Daoy (cell line): ENCODE results near the gene ARHGAP42. TPM values are rescaled to one million over a fixed set of nuclear protein-coding genes. Genes with fewer than 3 reads are reported as not detected.

Experiments
- DNase-seq: peaks from one replicate; pipeline ENCODE4 v3.0.0-alpha.2; 2015; ENCODE audit warnings: low read depth
- total RNA-seq: library from RNA; depleted of rRNA; stranded (reverse); fragments of >200 nt; shearing (Covaris generic); gene quantifications from 2 replicates; pipeline ENCODE4 v1.2.3, GENCODE V29; 2014

ARHGAP42 gene
- total RNA-seq, 1 experiment from 2014 or later, result 6.7 TPM

DNA sequence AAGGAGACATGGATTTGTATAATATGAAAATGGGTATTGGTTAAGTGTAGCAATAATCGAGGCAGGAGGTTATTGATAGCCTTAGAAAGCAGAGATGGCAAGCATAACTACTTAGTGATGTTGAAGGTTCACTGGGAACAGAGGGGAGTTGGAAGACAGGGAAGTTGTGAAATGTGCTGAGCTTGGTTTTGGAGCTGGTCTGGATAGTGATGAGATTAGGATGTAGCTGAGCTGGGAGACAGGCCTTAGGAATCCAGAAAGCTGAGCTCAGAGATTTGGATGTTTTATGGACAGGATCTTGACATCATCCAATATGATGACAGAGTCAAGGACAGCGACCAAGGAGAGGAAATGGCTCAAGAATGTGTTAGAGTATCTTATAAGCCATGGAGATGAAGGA, 113.1 kb downstream of the ARHGAP42 start:
- no peak for DNase-seq

DNA sequence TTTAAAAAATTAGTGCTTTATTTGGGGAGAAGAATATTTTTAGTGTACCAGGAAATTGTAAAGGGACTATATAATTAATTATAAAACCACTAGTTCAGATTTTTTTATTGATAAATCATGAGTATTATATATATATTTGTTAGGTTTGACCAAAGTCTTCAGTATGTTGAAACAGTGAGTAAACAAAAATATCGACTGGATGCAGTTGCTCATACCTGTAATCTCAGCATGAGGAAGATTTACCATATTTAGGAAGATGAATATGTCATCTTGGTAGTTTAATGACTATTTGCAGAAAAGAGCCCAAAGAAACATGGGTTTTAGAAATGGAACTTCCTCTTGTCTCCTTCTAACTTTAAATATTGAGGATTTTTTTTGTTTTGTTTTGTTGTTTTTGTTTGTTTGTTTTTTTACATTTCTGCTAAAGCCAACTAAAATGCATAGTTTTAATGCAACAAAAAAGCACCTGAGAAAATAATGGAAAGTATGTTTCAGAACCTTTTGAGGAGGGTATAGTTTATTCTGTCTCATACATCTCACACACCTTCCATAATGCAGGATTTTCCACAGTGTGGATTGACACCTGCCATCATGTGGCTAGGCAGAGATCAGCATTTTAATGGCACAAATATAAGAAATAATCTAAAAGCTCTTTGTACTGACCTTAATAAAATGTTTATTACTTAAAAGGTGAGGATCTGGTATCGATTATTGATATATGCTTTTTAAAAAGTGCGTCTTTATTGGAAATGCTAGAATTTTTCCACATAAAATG, 114.3 kb downstream of the ARHGAP42 start:
- DNase-seq, result no peak

DNA sequence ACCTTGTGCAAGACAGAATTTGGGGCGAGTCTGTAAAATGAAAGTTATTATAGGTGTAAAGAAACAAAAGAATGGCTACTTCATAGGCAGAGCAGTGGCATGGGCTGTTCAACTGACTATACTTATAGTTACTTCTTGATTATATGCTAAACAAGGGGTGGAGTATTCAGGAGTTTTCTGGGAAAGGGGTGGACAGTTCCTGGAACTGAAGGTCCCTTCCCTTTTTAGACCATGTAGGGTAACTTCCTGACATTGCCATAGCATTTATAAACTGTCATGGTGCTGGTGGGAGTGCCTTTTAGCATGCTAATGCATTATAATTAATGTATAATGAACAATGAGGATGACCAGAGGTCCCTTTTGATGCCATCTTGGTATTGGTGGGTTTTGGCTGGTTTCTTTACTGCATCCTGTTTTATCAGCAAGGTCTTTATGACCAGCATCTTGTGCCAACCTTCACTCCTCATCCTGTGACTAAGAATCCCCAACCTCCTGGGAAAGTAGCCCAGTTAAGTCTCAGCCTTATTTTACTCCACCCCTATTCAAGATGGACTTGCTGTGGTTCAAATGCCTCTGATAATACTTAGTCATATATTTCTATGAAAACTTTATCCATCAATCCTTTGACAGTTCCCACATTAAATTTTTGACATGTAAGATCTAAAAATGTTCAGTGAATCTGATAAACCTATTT, 118.6 kb downstream of the ARHGAP42 start:
- DNase-seq, result peak; percentile 56

DNA sequence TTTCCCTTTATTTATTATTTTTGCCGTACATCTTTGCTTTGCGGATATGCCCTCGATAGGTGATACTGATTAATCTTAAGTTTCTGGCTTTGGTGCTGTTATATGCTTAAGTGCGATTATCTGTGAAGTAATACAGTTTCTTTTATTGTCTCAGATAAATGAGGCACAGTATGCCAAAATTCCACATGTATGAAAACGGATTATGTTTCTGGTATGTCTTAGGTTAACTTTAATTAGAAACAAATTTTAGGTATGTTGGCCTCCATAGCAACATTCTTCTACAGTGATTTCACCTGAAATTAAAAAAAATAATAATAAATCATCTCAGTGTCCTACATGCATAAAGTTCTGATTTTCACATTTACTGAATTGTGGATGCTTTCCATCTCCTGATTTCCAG, 119.2 kb downstream of the ARHGAP42 start:
- no peak for DNase-seq

DNA sequence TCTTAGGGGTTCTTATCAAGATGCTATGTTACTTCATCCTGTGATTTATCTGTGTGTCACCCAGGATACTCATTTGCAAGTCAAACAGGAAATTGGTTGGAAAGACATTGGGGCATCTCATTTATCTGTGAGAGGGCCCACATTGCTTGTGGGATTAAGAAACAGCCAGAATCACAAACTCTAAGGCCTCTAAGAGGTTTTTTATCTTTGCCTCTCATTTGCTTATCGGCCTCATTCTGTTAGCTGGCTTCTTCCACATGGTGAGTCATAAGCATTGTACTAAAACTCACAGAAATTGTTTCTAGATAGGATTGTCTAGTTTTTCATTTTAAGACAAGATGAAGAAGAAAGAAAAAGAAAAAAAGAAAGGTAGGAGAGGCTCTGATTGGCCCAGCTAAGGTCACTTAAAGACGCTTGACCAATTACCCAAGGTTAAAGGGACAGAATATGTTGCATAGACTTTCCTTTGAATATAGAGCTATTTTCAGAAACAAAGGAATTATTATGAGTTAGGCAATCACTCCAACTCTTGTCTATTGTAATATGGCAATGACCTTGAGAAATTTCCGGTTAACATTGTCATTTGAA, 121.9 kb downstream of the ARHGAP42 start:
- DNase-seq, result peak; percentile 79

DNA sequence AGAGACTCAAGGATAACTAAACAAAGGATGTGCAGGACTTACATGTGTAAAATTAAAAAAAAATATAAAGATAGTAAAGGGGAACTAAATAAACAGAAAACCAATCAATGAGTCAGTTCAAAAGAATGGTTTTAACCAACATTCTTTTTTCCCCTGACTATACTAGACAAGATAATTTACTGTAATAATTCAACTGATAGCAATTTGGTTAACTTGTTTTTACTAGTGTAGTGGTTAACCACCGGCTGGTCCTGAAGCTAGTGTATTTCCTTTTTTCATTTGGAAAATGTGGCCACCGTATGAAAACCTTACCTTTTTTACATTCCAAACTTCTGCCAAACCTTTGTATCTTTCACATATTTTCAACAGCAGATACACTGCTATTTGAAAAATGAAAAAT, 123.1 kb downstream of the ARHGAP42 start:
- peak; percentile 43 for DNase-seq

DNA sequence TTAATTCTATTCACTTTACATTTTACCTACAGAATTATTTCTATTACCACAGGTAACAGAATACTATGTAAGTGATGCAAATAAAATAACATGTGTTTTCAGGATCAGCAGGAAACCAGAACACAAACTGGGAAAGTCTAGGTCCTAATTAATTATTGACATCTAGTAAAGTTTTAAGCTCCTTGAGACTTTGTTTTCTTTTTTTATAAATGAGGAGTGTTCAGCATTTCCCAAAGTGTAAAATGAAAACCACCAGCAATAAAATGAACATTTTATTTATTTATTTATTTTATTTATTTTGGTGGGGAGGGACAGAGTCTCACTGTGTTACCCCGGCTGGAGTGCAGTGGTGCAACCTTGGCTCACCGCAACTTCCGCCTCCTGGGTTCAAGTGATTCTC, 123.6 kb downstream of the ARHGAP42 start:
- DNase-seq, result no peak

DNA sequence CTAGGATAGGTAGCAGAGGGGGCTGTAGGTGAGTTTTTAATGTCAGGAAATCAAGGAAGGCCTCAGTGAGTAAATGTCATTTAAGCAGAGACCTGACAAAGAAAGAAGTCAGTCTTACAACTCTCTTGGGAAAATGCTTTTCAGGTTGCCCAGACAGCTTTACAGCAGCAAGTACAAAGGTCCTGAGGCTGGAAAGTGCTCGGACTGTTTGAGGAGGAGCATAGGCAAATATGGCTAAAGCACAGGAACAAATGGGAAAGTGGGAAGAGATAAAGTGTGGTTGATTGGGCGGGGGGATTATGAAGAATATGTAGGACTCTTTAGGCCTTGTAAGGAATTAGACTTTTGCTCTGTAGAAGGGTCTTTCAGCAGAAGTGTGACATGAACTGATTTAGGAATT, 125.4 kb downstream of the ARHGAP42 start:
- no peak for DNase-seq

DNA sequence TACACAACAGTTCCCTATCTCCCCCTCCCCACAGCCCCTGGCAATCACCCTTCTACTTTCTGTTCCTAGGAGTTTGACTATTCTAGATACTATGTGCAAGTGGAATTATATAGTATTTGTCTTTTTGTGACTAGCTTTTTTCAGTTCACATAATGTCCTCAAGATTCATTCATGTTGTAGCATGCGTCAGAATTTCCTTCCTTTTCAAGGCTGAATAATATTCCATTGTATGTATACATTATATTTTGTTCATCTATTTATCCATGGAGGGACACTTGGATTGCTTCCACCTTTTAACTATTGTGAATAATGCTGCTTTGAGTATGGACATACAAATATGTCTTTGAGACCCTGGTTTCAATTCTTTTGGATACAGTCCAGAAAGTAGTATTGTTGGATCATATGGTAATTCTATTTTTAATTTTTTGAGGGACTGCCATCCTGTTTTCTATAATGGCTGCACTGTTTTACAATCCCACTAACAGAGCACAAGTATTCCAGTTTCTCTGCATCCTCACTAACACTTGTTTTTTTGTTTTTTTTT, 128.8 kb downstream of the ARHGAP42 start:
- DNase-seq, result no peak

DNA sequence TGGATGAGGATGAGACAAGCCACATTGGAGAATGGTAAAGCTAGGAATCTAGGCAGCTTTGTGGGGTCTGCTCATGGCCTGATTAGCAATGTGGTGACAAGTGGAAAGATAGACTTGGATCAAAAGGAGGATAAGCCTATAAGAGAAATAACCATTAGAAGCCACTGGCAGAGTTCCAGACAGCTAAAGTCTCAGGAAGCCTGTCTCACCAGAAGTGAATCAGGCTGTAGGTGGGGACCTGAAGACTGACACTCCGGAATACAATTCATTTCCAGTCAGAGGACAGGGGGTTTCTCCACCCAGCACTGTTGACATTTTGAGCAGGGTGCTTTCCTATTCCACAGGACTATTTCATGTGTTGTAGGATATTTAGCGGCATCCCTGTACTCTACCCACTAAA, 129.7 kb downstream of the ARHGAP42 start:
- DNase-seq, result no peak

DNA sequence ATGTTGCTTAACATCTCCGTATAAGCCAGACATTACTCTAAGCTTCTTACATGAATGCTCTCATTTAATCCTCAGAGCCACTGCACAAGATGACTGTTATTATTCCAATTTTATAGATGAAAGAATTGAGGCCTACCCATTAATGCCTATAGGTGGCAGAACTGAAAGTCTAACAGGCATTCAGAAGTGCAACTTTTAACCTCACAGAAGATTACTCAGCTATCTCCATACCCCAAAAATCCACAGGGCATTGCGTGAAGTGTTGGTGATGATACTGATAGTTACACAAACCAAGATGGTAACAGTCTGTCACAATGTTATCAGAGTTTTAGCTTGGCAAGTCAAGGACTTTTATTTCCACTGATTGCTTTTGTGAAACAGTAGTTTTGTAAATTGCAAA, 130.5 kb downstream of the ARHGAP42 start:
- DNase-seq, result no peak

DNA sequence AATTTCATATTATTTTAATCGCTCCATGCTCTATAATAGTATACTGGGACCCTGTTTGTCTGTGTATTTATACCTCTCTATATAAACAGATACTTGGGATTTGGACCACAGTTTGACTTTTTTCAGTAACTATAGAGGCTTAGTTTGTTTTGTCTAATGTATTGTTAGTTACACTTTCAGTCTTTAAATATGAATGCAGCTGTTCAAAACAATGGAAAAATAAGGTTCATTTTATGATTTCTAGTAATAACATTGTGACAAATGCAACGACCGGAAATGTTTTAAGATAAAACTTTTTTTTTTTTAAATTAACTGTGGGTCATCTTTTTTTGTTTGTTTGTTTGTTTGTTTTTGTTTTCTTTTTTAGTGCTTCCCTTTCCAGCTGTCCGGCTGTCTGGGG, 133.5 kb downstream of the ARHGAP42 start:
- no peak for DNase-seq

DNA sequence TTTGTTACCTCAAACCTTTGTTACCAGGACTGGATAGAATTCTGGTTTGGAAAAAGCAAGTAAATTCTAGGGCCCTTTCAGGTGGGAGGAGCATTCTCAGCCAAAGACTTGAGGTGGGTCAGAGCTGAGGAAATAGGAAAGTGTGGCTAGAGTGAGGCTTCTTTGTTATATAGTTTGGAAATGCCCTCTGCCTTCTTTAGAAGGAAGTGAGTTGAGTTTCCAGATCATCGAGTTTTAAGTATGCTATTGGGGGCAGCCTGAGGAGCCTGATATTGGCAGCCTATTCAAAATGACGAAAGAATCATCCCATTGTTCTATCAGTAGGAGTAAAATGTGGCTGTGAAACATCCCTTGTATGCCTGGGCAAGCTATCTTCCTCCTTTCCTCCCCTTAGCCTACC, 134.1 kb downstream of the ARHGAP42 start:
- DNase-seq, result no peak

DNA sequence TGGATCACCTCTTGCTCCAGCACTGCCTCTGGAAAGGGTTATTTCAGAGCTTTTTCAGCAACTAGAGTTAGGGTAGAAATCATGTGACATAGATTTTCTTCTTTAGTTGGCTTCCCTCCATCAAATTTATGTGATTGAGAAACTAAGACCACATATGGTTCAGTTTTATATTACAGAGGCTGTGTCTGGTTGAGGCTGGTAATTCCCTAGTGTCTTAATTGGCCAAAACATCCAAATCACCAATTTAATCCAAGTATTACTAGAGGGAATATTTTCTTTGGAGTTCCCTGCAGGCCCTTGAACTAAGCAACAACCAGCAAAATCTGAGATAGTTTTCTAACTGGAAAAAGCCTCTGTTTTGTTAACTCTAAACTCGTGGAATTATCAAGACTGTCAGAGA, 136.3 kb downstream of the ARHGAP42 start:
- no peak for DNase-seq

DNA sequence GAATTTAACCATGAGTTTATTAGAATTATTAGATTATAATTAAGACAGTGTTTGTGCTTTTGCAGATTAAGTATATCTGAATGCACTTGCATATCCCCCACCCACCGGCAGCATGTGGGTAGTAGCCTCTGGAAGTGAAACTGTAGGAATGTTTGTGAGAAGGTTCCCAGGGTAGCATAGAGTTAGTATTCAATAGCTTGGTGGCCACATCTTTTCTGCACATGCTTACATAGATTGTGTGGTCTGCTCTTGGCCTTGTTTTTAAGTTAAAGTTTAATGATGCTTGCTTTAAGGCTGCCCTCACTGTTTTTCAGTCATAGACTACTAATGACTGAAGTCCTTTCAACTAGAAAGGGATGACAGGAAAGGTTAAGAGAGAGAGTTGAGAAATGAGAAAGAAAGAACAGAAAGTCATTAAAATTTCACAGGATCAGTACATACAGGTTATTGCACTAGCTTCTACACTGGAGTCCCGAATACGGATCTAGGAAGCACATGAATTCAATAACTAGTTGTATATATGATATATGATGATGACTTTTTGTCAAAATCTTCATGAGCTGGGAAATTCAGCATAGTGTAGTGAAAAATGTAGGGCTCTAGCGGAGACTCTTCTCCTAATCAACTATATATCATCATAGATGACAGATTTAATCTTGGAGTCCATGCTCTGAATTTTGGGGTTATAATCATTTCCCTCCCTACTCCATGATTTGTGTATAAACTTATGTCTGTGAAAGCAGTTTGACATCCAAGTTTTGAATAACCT, 137.1 kb downstream of the ARHGAP42 start:
- no peak for DNase-seq

DNA sequence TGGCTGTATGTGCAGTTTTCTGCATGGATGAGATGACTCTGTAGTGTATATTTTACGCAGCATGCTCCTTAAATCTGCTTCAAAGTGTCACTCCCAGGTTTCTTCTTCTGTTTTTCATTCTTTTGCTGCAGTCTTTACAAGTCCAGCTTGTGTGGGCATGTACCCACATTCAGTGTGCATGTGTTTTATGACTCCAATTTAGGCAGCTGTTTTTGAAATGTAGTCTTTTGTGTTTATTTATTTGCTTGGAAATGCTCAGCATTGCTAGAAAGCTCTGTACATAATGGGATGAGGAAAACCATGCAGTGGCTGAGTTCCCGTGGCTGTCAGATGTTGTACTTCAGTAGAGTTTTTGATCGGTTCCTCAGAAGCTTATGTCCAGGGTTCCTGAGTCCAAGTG, 138.5 kb downstream of the ARHGAP42 start:
- DNase-seq, result no peak

DNA sequence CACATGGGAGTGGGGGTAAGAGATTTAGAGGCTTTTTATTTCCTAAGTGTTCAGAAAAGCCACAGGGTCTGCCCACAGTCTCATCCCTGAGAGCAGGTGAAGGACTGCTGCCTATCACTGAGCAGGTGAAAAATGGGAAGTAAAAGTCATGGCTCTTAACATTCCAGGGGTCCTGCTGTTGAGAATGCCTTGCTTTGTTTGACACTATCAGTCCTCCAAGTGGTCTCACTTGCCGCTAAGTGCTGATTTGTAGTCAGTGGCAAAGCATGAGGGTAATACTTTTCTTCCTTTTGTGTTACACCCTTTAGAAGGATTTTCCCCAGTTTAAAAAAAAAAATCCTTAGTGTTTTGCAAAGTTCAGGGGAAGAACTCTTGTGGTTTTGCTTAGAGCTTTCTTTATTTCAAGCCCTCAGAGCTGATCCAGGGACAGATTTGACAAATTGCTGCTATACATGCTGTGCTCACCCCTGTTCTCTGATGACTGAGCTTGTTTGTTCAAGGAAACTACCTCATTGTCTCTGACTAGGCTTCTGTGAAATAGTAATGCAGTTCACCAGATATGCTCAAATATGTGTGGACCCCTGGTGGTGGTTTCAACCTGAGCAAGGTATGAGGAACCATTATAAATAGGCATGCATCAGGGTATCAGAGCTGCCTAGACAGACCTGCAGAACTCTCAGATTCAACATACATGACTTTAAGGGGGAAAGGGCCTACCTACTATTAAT, 141.0 kb downstream of the ARHGAP42 start:
- peak; percentile 57 for DNase-seq

DNA sequence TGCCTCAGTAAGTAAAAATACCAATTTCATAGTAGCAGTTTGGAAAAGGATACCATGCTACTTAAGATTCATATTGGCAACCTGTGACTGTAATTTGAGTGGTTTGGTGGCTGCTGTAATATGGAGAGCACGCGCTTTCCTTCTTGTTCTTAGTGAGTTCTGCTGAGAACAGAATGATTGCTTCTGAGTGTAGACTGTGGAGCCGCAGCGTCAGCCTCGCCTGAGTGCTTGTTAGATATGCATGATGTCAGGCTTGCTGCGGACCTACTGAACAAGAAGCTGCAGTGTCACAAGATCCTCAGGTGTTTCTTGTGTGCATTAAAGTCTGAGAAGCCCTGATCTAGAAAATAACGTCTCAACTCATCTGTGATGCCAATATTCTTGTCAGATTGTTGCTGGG, 143.2 kb downstream of the ARHGAP42 start:
- DNase-seq, result peak; percentile 32

DNA sequence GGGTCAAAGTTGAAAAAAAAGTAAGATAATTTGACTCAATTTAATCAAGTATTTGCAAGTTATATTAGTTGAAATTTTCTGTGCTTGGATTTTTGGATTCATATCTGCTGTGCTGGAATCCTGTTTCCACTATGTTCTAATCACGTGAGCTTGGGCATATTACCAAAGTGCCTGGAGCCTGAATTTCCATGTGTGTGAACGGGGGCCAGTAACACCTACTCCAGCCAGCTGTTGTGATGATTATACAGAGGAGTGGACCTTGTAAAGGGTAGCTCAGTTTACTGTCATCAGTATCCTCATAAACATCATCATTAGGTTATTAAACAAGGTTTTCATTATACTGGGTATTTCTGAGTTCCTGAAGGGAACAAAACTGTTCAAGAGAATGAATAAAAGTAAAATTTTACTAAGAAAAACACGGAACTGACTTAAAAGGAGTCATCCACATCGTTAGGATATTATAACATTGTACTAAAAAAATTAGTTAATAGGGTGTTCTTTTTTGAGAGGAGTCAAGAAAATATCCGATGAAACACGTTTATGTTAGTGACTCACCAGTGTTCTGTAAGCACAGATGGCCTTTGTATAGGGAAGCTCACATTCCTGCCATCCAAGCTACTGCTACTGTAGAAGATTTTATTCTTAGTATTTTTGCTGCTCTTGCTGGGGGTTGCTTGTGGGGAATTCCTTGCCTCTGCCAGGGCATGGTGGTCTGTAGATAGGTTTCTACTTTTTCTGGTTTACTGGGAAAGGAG, 144.1 kb downstream of the ARHGAP42 start:
- DNase-seq, result peak; percentile 53

DNA sequence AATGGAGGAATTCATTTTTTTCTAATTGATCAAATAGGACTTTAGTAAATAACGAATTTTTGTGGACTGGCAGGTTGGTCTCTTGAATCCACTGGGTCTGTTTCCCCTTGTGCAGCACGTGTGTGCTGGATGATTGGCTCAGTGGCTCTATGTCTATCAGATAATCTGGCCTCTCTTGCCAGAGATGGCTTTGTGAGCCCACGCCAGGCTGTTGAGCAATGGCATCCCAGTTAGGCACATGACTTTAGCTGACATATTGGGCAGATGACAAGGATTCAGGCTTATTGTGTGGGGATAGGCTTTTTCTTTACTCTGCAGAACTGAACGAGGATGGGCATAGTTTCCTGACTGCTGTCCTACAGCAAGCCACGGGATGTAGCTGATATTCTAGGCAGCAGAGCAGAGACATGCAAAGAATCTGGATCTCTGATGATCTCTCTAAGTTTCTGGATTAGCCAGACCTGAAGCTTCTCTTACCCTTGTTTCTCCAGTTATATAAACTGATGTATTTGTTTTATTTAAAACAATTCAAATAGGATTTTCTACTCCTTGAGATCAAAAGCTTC, 144.9 kb downstream of the ARHGAP42 start:
- no peak for DNase-seq
